ENCODE data around the gene C16orf89.

DNA sequence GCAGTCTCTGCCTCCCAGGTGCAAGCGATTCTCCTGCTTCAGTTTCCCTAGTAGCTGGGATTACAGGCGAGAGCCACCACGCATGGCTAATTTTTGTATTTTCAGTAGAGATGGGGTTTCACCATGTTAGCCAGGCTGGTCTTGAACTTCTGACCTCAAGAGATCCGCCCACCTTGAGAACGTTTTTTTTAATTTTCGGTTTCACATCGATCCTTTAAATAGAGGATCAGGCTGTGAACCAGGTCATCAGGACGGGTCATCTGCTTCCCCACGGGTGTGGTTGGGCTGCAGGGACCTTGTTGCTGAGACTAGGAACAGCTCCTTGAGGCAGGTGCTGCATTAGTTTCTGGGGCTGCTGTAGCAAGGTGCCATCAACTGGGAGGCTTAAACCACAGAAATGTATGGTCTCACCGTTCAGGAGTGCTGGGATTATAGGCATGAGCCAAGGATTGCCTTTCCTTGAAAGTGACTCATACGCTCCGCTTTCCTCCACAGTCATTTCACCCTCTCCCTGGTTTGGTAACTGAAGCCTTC, 24.1 kb downstream of the C16orf89 start:
- TF ChIP-seq CTCF (IDR thresholded peaks at IDR 0.05) (no peak), POLR2A (IDR thresholded peaks at IDR 0.05) (no peak)

All from body of pancreas (tissue), 4 donors.